Testis (tissue), 2 donors: ENCODE data around the gene HDHD5.

Experiments used
- CTCF ChIP-seq, 3 experiments: fragments of 450-650 bp in 2 of 3; fragments of 200-600 bp in 1 of 3; sonication (generic) in 1 of 3; IDR thresholded peaks; one replicate each; pipeline ENCODE4 v1.5.1; 2016 to 2019; ENCODE audit warnings: antibody characterized with exemption in 3 of 3, mild to moderate bottlenecking in 2 of 3, moderate library complexity in 1 of 3
- POLR2A ChIP-seq: fragments of 450-650 bp; IDR thresholded peaks from one replicate; pipeline ENCODE4 v1.6.1; 2017; ENCODE audit warnings: antibody characterized with exemption, mild to moderate bottlenecking, moderate library complexity

- TF ChIP-seq POLR2A (no peak), CTCF (IDR thresholded peaks at IDR 0.05) (no peak)
These were observed 66.0 kb downstream of the HDHD5 start for GRCh38 chr22:17093081-17093480.
